GM18873 (cell line): ENCODE data around the gene SHANK1.

ENCODE experiments used
- ATAC-seq: cut with Tn5 transposase; IDR thresholded peaks from one replicate; pipeline ENCODE4 v1.9.1; 2021; ENCODE audit warnings: mild to moderate bottlenecking, moderate library complexity, moderate number of reproducible peaks; ENCODE audit not compliant: unreplicated experiment, low FRiP score

The SHANK1 gene

GRCh38 chr19:50662651-50663481 lies 56.7 kb downstream of the SHANK1 start:
- ATAC-seq: no peak

- no peak for ATAC-seq
Measured at GRCh38 chr19:50661766-50662650, 57.6 kb downstream of the SHANK1 start.

- no peak for ATAC-seq
Measured at GRCh38 chr19:50661023-50661422, 58.6 kb downstream of the SHANK1 start.

- ATAC-seq: no peak
Measured at GRCh38 chr19:50660088-50660366, 59.6 kb downstream of the SHANK1 start.

- no peak for ATAC-seq
Measured at GRCh38 chr19:50659318-50660087, 60.1 kb downstream of the SHANK1 start.

- ATAC-seq: no peak
Measured at GRCh38 chr19:50658441-50659317, 60.9 kb downstream of the SHANK1 start.

GRCh38 chr19:50657712-50658440 lies 61.7 kb downstream of the SHANK1 start:
- no peak for ATAC-seq

- ATAC-seq: no peak
Measured at GRCh38 chr19:50657222-50657669, 62.4 kb downstream of the SHANK1 start.

GRCh38 chr19:50654882-50655281 lies 64.7 kb downstream of the SHANK1 start:
- no peak for ATAC-seq

GRCh38 chr19:50652722-50653121 lies 66.9 kb downstream of the SHANK1 start:
- ATAC-seq: no peak

GRCh38 chr19:50651174-50651573 lies 68.4 kb downstream of the SHANK1 start:
- no peak for ATAC-seq

GRCh38 chr19:50649433-50650391 lies 69.9 kb downstream of the SHANK1 start, which contains the start of gene C19orf81:
TSS of gene C19orf81 (plus strand) at chr19:50649445. CDS start at chr19:50649445, 0 bp downstream.
- no peak for ATAC-seq

- ATAC-seq: no peak
Measured at GRCh38 chr19:50648659-50649058, 70.9 kb downstream of the SHANK1 start.

- no peak for ATAC-seq
Measured at GRCh38 chr19:50647879-50648615, 71.6 kb downstream of the SHANK1 start.

- ATAC-seq: no peak
Measured at GRCh38 chr19:50646074-50646807, 73.4 kb downstream of the SHANK1 start.

- no peak for ATAC-seq
Measured at GRCh38 chr19:50645107-50645506, 74.5 kb downstream of the SHANK1 start.
